NCI-H1436 treated with DMSO at 0.1 percent for 48 hours (cell line): ENCODE results near the gene GTF2I.
"Not testable (repeated sequence)": the region's sequence is repeated elsewhere in the genome, so short reads cannot be mapped to it uniquely, and the experiment has no call there.

Experiments
- DNase-seq: peaks from one replicate; lab custom pipeline; 2025; lab: John Stamatoyannopoulos, UW

GTF2I gene

GRCh38 chr7:74775111-74775510 lies 117.6 kb downstream of the GTF2I start:
- DNase-seq: not testable (repeated sequence)

GRCh38 chr7:74779053-74779452 lies 121.5 kb downstream of the GTF2I start:
- not testable (repeated sequence) for DNase-seq

- DNase-seq: not testable (repeated sequence)
Observed at GRCh38 chr7:74781746-74782145, 124.2 kb downstream of the GTF2I start.

- not testable (repeated sequence) for DNase-seq
Observed at GRCh38 chr7:74783595-74783994, 126.1 kb downstream of the GTF2I start.

- DNase-seq: peak; percentile 47
Observed at GRCh38 chr7:74788369-74789150, 131.0 kb downstream of the GTF2I start.

- DNase-seq: not testable (repeated sequence)
Observed at GRCh38 chr7:74789200-74789736, 131.8 kb downstream of the GTF2I start.

GRCh38 chr7:74797848-74798622 lies 140.5 kb downstream of the GTF2I start:
- DNase-seq: not testable (repeated sequence)

- DNase-seq: not testable (repeated sequence)
Observed at GRCh38 chr7:74798644-74799043, 141.1 kb downstream of the GTF2I start.
